Endodermal cell (in vitro differentiated cells): ENCODE results near the gene TRMT13. TPM values are rescaled to one million over a fixed set of nuclear protein-coding genes. Genes with fewer than 3 reads are reported as not detected.

Experiments
- DNase-seq: peaks from one replicate; pipeline ENCODE4 v3.0.0-alpha.2; 2017
- H3K27ac ChIP-seq: 2 replicates; pipeline ENCODE4 v1.5.1; 2013; ENCODE audit warnings: mild to moderate bottlenecking, low read depth, low read length, moderate library complexity
- H3K27me3 ChIP-seq: 2 replicates; pipeline ENCODE4 v1.6.1; 2013; ENCODE audit warnings: mild to moderate bottlenecking, low read length, moderate library complexity; ENCODE audit not compliant: insufficient read depth, control insufficient read depth, poor library complexity, severe bottlenecking
- H3K36me3 ChIP-seq: 2 replicates; pipeline ENCODE4 v1.7.0; 2013; ENCODE audit warnings: mild to moderate bottlenecking, low read length, moderate library complexity; ENCODE audit not compliant: control insufficient read depth, insufficient read depth
- H3K4me1 ChIP-seq: one replicate; pipeline ENCODE4 v1.7.0; 2013; ENCODE audit warnings: low read length; ENCODE audit not compliant: control insufficient read depth, insufficient read depth
- H3K4me3 ChIP-seq: 2 replicates; pipeline ENCODE4 v1.5.1; 2013; ENCODE audit warnings: mild to moderate bottlenecking, low read length, moderate library complexity
- H3K9ac ChIP-seq: 2 replicates; pipeline ENCODE4 v1.6.1; 2013; ENCODE audit warnings: mild to moderate bottlenecking, low read length, moderate library complexity; ENCODE audit not compliant: poor library complexity, severe bottlenecking; ENCODE audit errors: extremely low read depth
- H3K9me3 ChIP-seq: 2 replicates; pipeline ENCODE4 v1.6.1; 2013; ENCODE audit warnings: mild to moderate bottlenecking, low read length, moderate library complexity; ENCODE audit not compliant: control insufficient read depth
- H3K27ac Mint-ChIP-seq: 2 replicates; pipeline ENCODE4 v1.8.0; 2020; ENCODE audit warnings: mixed read lengths
- H3K27me3 Mint-ChIP-seq: 2 replicates; pipeline ENCODE4 v1.8.0; 2021; ENCODE audit warnings: mild to moderate bottlenecking, mixed read lengths; ENCODE audit not compliant: insufficient read depth
- H3K36me3 Mint-ChIP-seq: 2 replicates; pipeline ENCODE4 v1.8.0; 2020; ENCODE audit warnings: low read depth, mixed read lengths
- H3K4me1 Mint-ChIP-seq: 2 replicates; pipeline ENCODE4 v1.8.0; 2020; ENCODE audit warnings: mixed read lengths
- H3K4me3 Mint-ChIP-seq: 2 replicates; pipeline ENCODE4 v1.8.0; 2020; ENCODE audit warnings: mild to moderate bottlenecking, moderate library complexity, mixed read lengths
- H3K9me3 Mint-ChIP-seq: 2 replicates; pipeline ENCODE4 v1.8.0; 2020; ENCODE audit warnings: mild to moderate bottlenecking, mixed read lengths
- WGBS, 2 experiments: methylation state at CpG; one replicate each; pipeline versions ENCODE4 v1.1.5 to v1.1.7; 2013; ENCODE audit warnings: missing lambda C conversion rate in 2 of 2, mixed read lengths in 1 of 2; ENCODE audit not compliant: insufficient coverage in 1 of 2, insufficient read length in 1 of 2; 5-methylcytosine and 5-hydroxymethylcytosine counted together
- long read RNA-seq, 4 experiments: library from polyadenylated mRNA in 2 of 4; library from RNA in 1 of 4; library from capped mRNA in 1 of 4; stranded (forward) in 3 of 4; unstranded in 1 of 4; transcript quantifications; one replicate each; pipeline ENCODE4 v2.0.0, GENCODE V29; 2020 to 2021; ENCODE audit warnings: inconsistent platforms in 1 of 4
- polyA plus RNA-seq, 2 experiments: library from polyadenylated mRNA; stranded (reverse); fragments of 50-300 nt; gene quantifications; one replicate each; pipeline ENCODE4 v1.2.3, GENCODE V29; 2013
- total RNA-seq, 2 donors: library from RNA; stranded (reverse); fragmentation: NEBNext Ultra II Directional in 1 of 2; extraction: Animal tissue kit (Norgen Biotek cat#: 25700) in 1 of 2; gene quantifications; 2 replicates in 1 of 2; 3 replicates in 1 of 2; pipeline ENCODE4 v1.2.1, GENCODE V29; 2021
- TF ChIP-seq, protein P1 (sequence below): fragments of 200-600 bp; sonication (generic); conservative IDR thresholded peaks from 2 replicates; pipeline ENCODE4 v1.5.0; 2021; ENCODE audit warnings: antibody characterized with exemption, mild to moderate bottlenecking

Gene TRMT13, protein sequence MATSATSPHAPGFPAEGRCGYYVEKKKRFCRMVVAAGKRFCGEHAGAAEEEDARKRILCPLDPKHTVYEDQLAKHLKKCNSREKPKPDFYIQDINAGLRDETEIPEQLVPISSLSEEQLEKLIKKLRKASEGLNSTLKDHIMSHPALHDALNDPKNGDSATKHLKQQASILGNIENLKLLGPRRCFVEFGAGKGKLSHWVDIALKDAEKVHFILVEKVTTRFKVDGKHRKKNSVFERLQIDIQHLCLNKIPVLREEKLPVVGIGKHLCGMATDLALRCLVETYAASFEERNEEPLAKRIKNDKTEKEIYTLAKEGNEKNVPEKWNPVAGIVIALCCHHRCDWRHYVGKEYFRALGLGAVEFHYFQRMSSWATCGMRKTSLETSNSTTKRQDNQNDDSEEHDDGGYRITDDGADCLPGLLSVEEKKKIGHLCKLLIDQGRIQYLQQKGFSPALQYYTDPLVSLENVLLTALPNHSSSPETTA
- total RNA-seq: 10 to 100 TPM; 11.4 to 18.9 TPM
- polyA plus RNA-seq (2013, experiment 1 of 2): 16.3 TPM
- polyA plus RNA-seq (2013, experiment 2 of 2): 15.6 TPM
- long read RNA-seq, experiment 1, partial matches to known transcripts: 0 of 4 reads
- long read RNA-seq, experiment 1, other reads (novel, unspliced or antisense): 4 of 4 reads
- long read RNA-seq, experiment 2, partial matches to known transcripts: 3 of 12 reads
- long read RNA-seq, experiment 2, other reads (novel, unspliced or antisense): 5 of 12 reads
- long read RNA-seq, experiment 3, transcript TRMT13-202 (11 exons, 3,129 nt): major isoform, 27 of 63 reads
- long read RNA-seq, experiment 3, partial matches to known transcripts: 6 of 63 reads
- long read RNA-seq, experiment 3, other reads (novel, unspliced or antisense): 29 of 63 reads
- long read RNA-seq, experiment 4, partial matches to known transcripts: 1 of 20 reads
- long read RNA-seq, experiment 4, other reads (novel, unspliced or antisense): 12 of 20 reads

DNA sequence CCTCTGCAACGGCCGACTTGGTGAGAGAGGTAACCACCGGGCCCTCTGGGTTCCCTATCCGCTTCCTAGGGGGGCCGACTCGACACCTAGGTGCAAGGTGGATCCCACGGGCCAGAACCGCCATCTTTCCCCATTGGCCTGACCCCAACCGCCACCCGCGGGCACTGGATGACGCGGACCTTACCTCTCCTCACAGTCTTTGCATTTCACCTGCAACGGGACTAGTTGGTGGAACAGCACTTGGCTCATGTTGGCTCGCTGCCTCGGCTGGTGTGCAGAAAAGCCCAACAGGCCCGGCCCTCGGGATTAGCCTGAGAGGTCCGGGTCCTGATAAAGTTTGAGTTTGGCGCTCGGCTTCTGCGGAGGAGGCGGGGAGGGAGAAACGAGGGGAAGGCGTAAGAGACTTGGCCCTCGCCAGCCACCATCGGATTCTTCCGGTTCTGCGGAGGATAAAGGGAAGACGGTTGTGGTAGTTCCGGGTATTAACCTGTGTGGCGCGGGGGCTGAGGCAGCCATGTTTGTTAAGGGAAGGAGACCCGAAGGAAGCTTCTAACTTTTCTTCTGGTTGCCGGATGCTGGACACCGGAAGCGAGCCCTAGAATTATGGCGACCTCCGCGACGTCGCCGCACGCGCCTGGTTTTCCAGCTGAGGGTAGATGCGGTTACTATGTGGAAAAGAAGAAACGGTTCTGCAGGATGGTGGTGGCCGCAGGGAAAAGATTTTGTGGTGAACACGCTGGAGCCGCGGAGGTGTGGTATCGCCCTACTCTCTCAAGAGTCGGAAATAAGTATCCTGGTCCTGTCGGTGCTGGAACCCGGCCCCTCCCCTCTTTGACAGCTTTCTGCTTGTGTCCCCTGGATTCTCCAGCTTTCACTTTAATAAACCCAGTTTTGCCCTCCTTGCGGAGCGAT, at the start of gene TRMT13, which contains the start of gene SASS6:
TSS of gene TRMT13 (plus strand) at position 598 of the 912 bp plus-strand sequence. CDS start at position 604, 6 bp downstream.
TSS of gene SASS6 (minus strand) at position 365 of the 912 bp plus-strand sequence. CDS start at position 249, 116 bp downstream.
- Histone ChIP-seq H3K27me3 (no peaks in the 10 kb centered on the region), H3K9me3 (no peaks in the 10 kb centered on the region), H3K9ac (peak within 1 kb of the TSS; percentile 76), H3K36me3 (peaks cover 14% of the 10 kb centered on the region), H3K4me1 (no peaks in the 10 kb centered on the region), H3K27ac (peak within 1 kb of the TSS; percentile 30), H3K4me3 (peak within 1 kb of the TSS; percentile 95)
- Mint-ChIP-seq H3K4me3 (peak within 1 kb of the TSS; percentile 91), H3K4me1 (peaks cover 7% of the 10 kb centered on the region), H3K36me3 (peaks cover 6% of the 10 kb centered on the region), H3K9me3 (no peaks in the 10 kb centered on the region), H3K27ac (peak within 1 kb of the TSS; percentile 98), H3K27me3 (no peaks in the 10 kb centered on the region)
- TF ChIP-seq, protein P1, sequence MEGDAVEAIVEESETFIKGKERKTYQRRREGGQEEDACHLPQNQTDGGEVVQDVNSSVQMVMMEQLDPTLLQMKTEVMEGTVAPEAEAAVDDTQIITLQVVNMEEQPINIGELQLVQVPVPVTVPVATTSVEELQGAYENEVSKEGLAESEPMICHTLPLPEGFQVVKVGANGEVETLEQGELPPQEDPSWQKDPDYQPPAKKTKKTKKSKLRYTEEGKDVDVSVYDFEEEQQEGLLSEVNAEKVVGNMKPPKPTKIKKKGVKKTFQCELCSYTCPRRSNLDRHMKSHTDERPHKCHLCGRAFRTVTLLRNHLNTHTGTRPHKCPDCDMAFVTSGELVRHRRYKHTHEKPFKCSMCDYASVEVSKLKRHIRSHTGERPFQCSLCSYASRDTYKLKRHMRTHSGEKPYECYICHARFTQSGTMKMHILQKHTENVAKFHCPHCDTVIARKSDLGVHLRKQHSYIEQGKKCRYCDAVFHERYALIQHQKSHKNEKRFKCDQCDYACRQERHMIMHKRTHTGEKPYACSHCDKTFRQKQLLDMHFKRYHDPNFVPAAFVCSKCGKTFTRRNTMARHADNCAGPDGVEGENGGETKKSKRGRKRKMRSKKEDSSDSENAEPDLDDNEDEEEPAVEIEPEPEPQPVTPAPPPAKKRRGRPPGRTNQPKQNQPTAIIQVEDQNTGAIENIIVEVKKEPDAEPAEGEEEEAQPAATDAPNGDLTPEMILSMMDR: no peak
- peak; percentile 98 for DNase-seq
- 0 to 1% methylated on average over 30 to 57 of the region's 57 CpGs for WGBS, 2 experiments

DNA sequence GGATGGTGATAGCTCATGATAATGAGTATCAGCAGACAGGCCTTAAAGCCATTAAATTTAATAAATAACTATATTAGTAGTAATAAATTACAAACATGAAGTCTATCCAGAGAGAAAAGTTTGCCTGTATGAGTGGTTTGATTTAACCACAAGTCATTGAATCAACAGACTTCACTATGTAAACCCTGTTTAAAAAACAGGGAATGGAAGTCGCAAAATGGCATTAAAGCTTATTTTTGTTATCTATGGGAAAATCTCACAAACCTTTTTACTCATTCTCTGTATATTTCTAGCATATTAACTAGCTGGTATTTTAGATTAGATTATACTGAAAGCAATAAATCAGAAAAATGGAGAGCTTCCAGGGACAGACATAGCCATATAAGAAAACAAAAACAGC, 45.6 kb upstream of the TRMT13 start:
- Histone ChIP-seq H3K27ac (no peak overlapping the region), H3K27me3 (no peaks in the 10 kb centered on the region), H3K36me3 (peaks cover 59% of the 10 kb centered on the region), H3K4me3 (no peak overlapping the region), H3K9ac (no peak overlapping the region), H3K4me1 (no peaks in the 10 kb centered on the region), H3K9me3 (no peaks in the 10 kb centered on the region)
- H3K4me3 Mint-ChIP-seq: no peak overlapping the region
- peaks cover 34% of the 10 kb centered on the region for H3K36me3 Mint-ChIP-seq
- H3K9me3 Mint-ChIP-seq: no peaks in the 10 kb centered on the region
- TF ChIP-seq, protein P1: no peak
- peaks cover 2% of the 10 kb centered on the region for H3K4me1 Mint-ChIP-seq
- DNase-seq: no peak
- WGBS, 2 experiments: 100% methylated on average over 1 of the region's 1 CpG; no CpG with 5 or more reads in 1 of the 2 experiments
- H3K27ac Mint-ChIP-seq: no peak overlapping the region
- H3K27me3 Mint-ChIP-seq: no peaks in the 10 kb centered on the region
